Liver (tissue), 3 donors: Measurements from ENCODE around the gene SERINC5.

Experiments used
- EGR1 ChIP-seq, 2 donors: IDR thresholded peaks; 2 replicates each; pipeline ENCODE4 v1.6.1; 2016 to 2018; ENCODE audit warnings: antibody characterized with exemption in 2 of 2, low read depth in 2 of 2
- FOXA1 ChIP-seq: IDR thresholded peaks from 2 replicates; pipeline ENCODE4 v1.6.1; 2016; ENCODE audit warnings: antibody characterized with exemption
- GABPA ChIP-seq, 2 donors: IDR thresholded peaks in 1 of 2; conservative IDR thresholded peaks in 1 of 2; 2 replicates each; pipeline ENCODE4 v1.6.1; 2016; ENCODE audit warnings: antibody characterized with exemption in 2 of 2, mild to moderate bottlenecking in 1 of 2, moderate library complexity in 1 of 2
- JUND ChIP-seq, 2 donors: IDR thresholded peaks; 2 replicates each; pipeline ENCODE4 v1.6.1; 2016; ENCODE audit warnings: antibody characterized with exemption in 2 of 2
- RAD21 ChIP-seq, 2 donors: IDR thresholded peaks; 2 replicates each; pipeline ENCODE4 v1.6.1; 2016; ENCODE audit warnings: antibody characterized with exemption in 2 of 2, mild to moderate bottlenecking in 2 of 2
- RXRA ChIP-seq, 2 donors: IDR thresholded peaks; 2 replicates each; pipeline ENCODE4 v1.6.1; 2017 to 2018; ENCODE audit warnings: antibody characterized with exemption in 2 of 2, mild to moderate bottlenecking in 1 of 2
- SP1 ChIP-seq: IDR thresholded peaks from 2 replicates; pipeline ENCODE4 v1.6.1; 2018; ENCODE audit warnings: antibody characterized with exemption, mild to moderate bottlenecking
- TAF1 ChIP-seq: conservative IDR thresholded peaks from 2 replicates; pipeline ENCODE4 v1.6.1; 2016; ENCODE audit warnings: antibody characterized with exemption, mild to moderate bottlenecking
- YY1 ChIP-seq: IDR thresholded peaks from 2 replicates; pipeline ENCODE4 v1.6.1; 2016; ENCODE audit warnings: antibody characterized with exemption, mild to moderate bottlenecking
- TF ChIP-seq, protein P1 (sequence below): fragments of 150-350 bp; IDR thresholded peaks from 2 replicates; pipeline ENCODE4 v1.5.1; 2017; ENCODE audit warnings: improper control_type of control experiment, low read depth, low read length; ENCODE audit not compliant: missing input control
- TF ChIP-seq, protein P2 (sequence below): IDR thresholded peaks from 2 replicates; pipeline ENCODE4 v1.6.1; 2016; ENCODE audit warnings: antibody characterized with exemption, mild to moderate bottlenecking
- TF ChIP-seq, protein P3 (sequence below): IDR thresholded peaks from 2 replicates; pipeline ENCODE4 v1.6.1; 2016; ENCODE audit warnings: antibody characterized with exemption
- TF ChIP-seq, protein P4 (sequence below): IDR thresholded peaks from 2 replicates; pipeline ENCODE4 v1.6.1; 2016; ENCODE audit warnings: antibody characterized with exemption
- TF ChIP-seq, protein P5 (sequence below): IDR thresholded peaks from 2 replicates; pipeline ENCODE4 v1.6.1; 2016; ENCODE audit warnings: antibody characterized with exemption
- donor health status: healthy.
- donor health status: healthy.

DNA sequence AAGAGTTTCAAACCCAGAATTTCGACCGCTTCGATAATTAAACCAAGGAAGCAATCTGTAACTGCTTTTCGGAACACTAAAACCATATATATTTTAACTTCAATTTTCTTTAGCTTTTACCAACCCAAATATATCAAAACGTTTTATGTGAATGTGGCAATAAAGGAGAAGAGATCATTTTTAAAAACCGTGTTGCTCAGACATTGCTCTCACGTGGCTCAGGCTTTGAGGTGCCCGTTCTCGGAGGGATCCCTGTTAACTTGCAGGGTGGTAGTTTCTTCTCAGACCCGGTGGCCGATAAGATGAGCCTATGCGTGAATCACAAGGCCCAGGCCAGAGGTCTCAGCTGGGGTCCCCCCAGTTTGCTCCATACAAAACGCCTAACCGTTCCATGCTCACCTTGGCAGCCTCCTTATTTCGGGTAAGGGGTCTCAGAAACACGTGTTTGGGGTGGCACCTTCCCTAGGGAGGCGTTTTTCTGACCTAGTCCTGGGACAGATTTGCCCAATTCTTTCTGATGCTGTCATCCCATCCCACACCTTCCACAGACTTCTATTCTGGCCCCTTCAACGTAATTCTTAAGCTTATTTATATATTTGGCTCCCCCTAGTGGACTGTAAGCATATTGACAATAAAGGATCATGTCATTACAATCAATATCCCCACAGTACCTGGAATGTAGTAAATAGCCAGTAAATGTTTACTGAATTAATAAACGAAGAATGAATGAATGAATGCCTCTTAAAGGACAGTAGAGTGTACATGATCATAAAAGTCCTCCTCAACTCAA is 172.6 kb downstream of the SERINC5 start:
- TF ChIP-seq RAD21 (IDR thresholded peaks at IDR 0.05) = peak; percentile 81 to 88
- TF ChIP-seq, protein P1, sequence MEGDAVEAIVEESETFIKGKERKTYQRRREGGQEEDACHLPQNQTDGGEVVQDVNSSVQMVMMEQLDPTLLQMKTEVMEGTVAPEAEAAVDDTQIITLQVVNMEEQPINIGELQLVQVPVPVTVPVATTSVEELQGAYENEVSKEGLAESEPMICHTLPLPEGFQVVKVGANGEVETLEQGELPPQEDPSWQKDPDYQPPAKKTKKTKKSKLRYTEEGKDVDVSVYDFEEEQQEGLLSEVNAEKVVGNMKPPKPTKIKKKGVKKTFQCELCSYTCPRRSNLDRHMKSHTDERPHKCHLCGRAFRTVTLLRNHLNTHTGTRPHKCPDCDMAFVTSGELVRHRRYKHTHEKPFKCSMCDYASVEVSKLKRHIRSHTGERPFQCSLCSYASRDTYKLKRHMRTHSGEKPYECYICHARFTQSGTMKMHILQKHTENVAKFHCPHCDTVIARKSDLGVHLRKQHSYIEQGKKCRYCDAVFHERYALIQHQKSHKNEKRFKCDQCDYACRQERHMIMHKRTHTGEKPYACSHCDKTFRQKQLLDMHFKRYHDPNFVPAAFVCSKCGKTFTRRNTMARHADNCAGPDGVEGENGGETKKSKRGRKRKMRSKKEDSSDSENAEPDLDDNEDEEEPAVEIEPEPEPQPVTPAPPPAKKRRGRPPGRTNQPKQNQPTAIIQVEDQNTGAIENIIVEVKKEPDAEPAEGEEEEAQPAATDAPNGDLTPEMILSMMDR = peak; percentile 68
- TF ChIP-seq, protein P2, sequence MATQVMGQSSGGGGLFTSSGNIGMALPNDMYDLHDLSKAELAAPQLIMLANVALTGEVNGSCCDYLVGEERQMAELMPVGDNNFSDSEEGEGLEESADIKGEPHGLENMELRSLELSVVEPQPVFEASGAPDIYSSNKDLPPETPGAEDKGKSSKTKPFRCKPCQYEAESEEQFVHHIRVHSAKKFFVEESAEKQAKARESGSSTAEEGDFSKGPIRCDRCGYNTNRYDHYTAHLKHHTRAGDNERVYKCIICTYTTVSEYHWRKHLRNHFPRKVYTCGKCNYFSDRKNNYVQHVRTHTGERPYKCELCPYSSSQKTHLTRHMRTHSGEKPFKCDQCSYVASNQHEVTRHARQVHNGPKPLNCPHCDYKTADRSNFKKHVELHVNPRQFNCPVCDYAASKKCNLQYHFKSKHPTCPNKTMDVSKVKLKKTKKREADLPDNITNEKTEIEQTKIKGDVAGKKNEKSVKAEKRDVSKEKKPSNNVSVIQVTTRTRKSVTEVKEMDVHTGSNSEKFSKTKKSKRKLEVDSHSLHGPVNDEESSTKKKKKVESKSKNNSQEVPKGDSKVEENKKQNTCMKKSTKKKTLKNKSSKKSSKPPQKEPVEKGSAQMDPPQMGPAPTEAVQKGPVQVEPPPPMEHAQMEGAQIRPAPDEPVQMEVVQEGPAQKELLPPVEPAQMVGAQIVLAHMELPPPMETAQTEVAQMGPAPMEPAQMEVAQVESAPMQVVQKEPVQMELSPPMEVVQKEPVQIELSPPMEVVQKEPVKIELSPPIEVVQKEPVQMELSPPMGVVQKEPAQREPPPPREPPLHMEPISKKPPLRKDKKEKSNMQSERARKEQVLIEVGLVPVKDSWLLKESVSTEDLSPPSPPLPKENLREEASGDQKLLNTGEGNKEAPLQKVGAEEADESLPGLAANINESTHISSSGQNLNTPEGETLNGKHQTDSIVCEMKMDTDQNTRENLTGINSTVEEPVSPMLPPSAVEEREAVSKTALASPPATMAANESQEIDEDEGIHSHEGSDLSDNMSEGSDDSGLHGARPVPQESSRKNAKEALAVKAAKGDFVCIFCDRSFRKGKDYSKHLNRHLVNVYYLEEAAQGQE = no peak
- no peak for TF ChIP-seq GABPA (IDR thresholded peaks at IDR 0.05 in 1 of 2, conservative IDR thresholded peaks at IDR 0.05 in 1 of 2)
- TF ChIP-seq, protein P3, sequence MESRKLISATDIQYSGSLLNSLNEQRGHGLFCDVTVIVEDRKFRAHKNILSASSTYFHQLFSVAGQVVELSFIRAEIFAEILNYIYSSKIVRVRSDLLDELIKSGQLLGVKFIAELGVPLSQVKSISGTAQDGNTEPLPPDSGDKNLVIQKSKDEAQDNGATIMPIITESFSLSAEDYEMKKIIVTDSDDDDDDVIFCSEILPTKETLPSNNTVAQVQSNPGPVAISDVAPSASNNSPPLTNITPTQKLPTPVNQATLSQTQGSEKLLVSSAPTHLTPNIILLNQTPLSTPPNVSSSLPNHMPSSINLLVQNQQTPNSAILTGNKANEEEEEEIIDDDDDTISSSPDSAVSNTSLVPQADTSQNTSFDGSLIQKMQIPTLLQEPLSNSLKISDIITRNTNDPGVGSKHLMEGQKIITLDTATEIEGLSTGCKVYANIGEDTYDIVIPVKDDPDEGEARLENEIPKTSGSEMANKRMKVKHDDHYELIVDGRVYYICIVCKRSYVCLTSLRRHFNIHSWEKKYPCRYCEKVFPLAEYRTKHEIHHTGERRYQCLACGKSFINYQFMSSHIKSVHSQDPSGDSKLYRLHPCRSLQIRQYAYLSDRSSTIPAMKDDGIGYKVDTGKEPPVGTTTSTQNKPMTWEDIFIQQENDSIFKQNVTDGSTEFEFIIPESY = no peak
- no peak for TF ChIP-seq JUND (IDR thresholded peaks at IDR 0.05)
- TF ChIP-seq, protein P4, sequence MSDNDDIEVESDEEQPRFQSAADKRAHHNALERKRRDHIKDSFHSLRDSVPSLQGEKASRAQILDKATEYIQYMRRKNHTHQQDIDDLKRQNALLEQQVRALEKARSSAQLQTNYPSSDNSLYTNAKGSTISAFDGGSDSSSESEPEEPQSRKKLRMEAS = no peak
- no peak for TF ChIP-seq TAF1
- TF ChIP-seq, protein P5, sequence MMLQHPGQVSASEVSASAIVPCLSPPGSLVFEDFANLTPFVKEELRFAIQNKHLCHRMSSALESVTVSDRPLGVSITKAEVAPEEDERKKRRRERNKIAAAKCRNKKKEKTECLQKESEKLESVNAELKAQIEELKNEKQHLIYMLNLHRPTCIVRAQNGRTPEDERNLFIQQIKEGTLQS = no peak
- TF ChIP-seq YY1 = no peak
- TF ChIP-seq EGR1 (IDR thresholded peaks at IDR 0.05; ENCODE audit: low read depth in 2 of 2) = no peak
- TF ChIP-seq FOXA1 = no peak
- TF ChIP-seq SP1 = no peak
- no peak for TF ChIP-seq RXRA (IDR thresholded peaks at IDR 0.05)
